ENCODE results near the gene DLL4. TPM values are rescaled to one million over a fixed set of nuclear protein-coding genes. Genes with fewer than 3 reads are reported as not detected.

Gene DLL4
- total RNA-seq, 1 donor from 2014 or later: 0.54 TPM

DNA sequence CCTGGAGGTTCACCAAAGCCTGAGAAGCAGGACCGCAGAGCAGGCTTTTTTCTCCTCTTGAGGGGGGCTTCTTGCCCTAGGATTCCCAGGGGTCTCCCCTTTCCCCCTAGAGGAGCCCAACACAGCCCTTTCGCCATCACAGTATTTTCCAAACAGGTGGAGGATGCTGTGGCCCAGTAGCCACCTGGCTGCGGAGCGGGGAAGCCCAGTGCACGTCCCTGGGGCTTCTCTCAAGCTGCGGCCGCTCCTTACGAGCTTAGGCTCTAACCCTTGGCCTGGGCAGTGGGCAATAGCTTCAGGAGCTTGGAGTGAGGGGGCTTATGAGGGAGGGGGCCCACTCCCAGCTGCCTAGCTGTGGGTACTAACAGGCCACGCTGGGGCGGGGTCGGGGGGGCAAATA, 11.6 kb upstream of the DLL4 start:
- Mint-ChIP-seq H3K9me3 (ENCODE audit: unreplicated experiment) (no peaks in the 10 kb centered on the region), H3K36me3 (ENCODE audit: unreplicated experiment) (no peaks in the 10 kb centered on the region), H3K27me3 (ENCODE audit: unreplicated experiment) (no peaks in the 10 kb centered on the region), H3K27ac (ENCODE audit: unreplicated experiment) (no peak overlapping the region), H3K4me1 (ENCODE audit: unreplicated experiment) (no peaks in the 10 kb centered on the region), H3K4me3 (ENCODE audit: unreplicated experiment) (no peak overlapping the region)
- DNase-seq (ENCODE audit: extremely low spot score, unreplicated experiment): no peak
- TF ChIP-seq, protein P1, sequence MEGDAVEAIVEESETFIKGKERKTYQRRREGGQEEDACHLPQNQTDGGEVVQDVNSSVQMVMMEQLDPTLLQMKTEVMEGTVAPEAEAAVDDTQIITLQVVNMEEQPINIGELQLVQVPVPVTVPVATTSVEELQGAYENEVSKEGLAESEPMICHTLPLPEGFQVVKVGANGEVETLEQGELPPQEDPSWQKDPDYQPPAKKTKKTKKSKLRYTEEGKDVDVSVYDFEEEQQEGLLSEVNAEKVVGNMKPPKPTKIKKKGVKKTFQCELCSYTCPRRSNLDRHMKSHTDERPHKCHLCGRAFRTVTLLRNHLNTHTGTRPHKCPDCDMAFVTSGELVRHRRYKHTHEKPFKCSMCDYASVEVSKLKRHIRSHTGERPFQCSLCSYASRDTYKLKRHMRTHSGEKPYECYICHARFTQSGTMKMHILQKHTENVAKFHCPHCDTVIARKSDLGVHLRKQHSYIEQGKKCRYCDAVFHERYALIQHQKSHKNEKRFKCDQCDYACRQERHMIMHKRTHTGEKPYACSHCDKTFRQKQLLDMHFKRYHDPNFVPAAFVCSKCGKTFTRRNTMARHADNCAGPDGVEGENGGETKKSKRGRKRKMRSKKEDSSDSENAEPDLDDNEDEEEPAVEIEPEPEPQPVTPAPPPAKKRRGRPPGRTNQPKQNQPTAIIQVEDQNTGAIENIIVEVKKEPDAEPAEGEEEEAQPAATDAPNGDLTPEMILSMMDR (IDR thresholded peaks at IDR 0.05): no peak

DNA sequence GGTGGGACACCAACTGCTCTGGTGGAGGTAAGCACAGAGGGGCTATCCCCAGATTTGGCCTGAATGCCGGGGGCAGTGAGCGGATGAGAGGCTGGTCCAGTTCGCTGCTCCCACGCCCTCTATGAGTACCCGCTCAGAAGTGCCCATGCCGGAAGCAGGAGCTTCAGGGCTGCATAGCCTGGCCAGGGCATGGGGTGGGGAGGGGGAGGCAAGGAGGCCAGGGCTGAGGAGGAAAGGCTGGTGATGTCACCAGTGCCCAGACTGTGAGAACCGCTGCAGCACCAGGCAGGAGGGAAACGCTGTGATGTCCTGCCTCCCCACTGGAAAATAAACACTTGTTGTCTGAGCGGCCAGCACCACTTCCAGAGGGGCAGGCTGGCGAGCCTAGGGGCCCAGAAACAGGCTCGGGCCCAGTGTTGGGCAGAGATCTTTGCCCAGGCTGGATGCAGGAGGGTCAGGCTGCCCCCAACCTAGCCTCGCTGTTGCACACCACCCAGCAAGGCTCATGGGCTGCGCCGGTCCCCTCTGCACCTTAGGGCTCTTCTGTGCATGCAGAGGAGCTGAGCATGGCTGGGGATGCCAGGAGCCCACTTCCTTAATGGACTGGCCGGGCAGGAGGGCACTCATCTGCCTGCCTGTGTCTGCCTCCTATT, 10.9 kb upstream of the DLL4 start:
- Mint-ChIP-seq H3K27ac (ENCODE audit: unreplicated experiment) (no peak overlapping the region), H3K4me1 (ENCODE audit: unreplicated experiment) (no peaks in the 10 kb centered on the region), H3K36me3 (ENCODE audit: unreplicated experiment) (no peaks in the 10 kb centered on the region), H3K27me3 (ENCODE audit: unreplicated experiment) (no peaks in the 10 kb centered on the region), H3K4me3 (ENCODE audit: unreplicated experiment) (no peak overlapping the region), H3K9me3 (ENCODE audit: unreplicated experiment) (no peaks in the 10 kb centered on the region)
- DNase-seq (ENCODE audit: extremely low spot score, unreplicated experiment): no peak
- TF ChIP-seq, protein P1 (IDR thresholded peaks at IDR 0.05): no peak

DNA sequence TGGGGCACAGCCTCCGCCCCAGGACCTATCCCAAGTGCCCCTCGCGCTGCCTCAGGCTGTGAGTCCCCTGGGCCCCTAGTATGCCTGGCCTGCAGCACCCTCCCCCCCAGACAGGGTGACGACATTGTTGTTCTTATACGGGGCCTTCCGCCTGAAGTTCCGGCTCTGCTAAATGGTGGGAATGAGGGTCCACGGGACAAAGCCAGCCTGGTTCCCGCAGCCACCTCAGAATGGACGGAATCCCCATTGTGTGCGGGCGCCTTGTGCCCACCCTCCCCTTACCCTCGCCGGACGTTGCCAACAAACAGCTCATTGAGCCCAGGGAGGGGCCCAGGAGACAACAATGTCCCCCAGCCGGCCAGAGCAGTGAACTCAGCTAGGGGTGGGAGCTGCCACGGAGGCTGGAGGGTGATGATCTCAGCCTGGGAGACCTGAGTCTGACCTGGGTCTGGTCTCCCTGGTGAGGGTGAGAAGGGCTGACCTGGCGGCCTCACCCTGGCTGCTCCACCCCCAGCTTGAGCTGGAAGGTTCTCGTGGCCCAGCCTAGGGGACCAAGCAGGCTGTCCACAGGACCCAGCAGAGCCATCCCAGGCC, 10.2 kb upstream of the DLL4 start:
- no peaks in the 10 kb centered on the region for H3K9me3 Mint-ChIP-seq (ENCODE audit: unreplicated experiment)
- DNase-seq (ENCODE audit: extremely low spot score, unreplicated experiment): no peak
- no peak overlapping the region for H3K4me3 Mint-ChIP-seq (ENCODE audit: unreplicated experiment)
- H3K27ac Mint-ChIP-seq (ENCODE audit: unreplicated experiment): no peak overlapping the region
- H3K27me3 Mint-ChIP-seq (ENCODE audit: unreplicated experiment): no peaks in the 10 kb centered on the region
- H3K36me3 Mint-ChIP-seq (ENCODE audit: unreplicated experiment): no peaks in the 10 kb centered on the region
- TF ChIP-seq, protein P1 (IDR thresholded peaks at IDR 0.05): no peak
- H3K4me1 Mint-ChIP-seq (ENCODE audit: unreplicated experiment): no peaks in the 10 kb centered on the region

DNA sequence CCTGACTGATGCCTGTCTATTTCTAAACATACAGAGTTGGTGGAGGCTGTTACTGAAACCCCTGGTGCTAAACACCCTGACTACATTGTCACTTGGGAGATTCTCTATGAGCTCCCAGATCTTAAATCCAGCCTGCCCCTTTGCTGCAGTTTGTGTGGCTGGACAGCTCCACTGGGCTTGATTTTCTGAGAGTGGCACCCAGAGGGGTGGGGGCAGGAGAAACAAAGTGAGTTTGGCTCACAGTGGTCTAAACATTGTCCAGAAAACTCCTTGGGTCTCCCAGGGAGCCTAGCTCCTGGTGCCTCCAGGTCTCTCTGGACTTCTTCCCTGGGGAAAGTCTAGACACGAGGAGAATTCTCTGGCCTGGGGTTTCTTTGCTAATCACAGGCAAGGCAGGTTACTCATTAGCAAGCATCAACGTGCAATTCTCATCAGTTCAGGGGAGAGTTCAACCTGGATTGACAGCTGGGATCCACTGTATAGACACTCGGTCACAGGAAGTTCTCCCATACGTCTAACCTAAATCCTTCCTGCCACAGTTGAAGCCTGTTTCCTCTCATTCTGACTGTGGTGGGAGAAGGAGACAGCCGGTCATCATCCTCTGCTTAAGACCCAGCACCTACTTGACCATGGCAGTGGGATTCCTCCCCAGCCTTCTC, 7.1 kb upstream of the DLL4 start:
- Mint-ChIP-seq H3K36me3 (ENCODE audit: unreplicated experiment) (no peaks in the 10 kb centered on the region), H3K27me3 (ENCODE audit: unreplicated experiment) (peaks cover 22% of the 10 kb centered on the region), H3K27ac (ENCODE audit: unreplicated experiment) (no peak overlapping the region), H3K4me3 (ENCODE audit: unreplicated experiment) (no peak overlapping the region), H3K4me1 (ENCODE audit: unreplicated experiment) (peaks cover 7% of the 10 kb centered on the region), H3K9me3 (ENCODE audit: unreplicated experiment) (no peaks in the 10 kb centered on the region)
- TF ChIP-seq, protein P1 (IDR thresholded peaks at IDR 0.05): no peak
- no peak for DNase-seq (ENCODE audit: extremely low spot score, unreplicated experiment)

DNA sequence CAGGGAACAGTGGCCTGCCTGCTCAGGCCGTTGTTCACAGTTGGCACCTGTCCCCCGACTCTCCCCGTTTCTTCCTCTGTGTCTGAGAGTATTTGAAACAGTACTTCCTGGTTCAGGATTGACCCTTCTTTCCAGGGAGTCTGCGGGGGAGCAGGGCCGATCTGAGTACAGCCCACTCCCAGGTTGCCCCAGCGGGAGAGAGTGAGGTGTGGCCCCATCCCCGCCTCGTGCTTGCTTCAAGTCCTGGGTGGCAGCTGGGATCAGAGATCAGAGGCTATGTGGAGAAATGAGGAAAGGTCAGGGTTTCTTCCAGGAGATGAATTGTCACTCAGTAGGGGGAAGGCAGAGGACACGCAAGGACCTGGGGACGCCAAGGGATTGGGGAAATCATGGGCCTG, 6.5 kb upstream of the DLL4 start:
- H3K4me1 Mint-ChIP-seq (ENCODE audit: unreplicated experiment): peaks cover 9% of the 10 kb centered on the region
- H3K9me3 Mint-ChIP-seq (ENCODE audit: unreplicated experiment): no peaks in the 10 kb centered on the region
- TF ChIP-seq, protein P1 (IDR thresholded peaks at IDR 0.05): no peak
- H3K4me3 Mint-ChIP-seq (ENCODE audit: unreplicated experiment): no peak overlapping the region
- H3K27me3 Mint-ChIP-seq (ENCODE audit: unreplicated experiment): peaks cover 25% of the 10 kb centered on the region
- no peak overlapping the region for H3K27ac Mint-ChIP-seq (ENCODE audit: unreplicated experiment)
- no peak for DNase-seq (ENCODE audit: extremely low spot score, unreplicated experiment)
- no peaks in the 10 kb centered on the region for H3K36me3 Mint-ChIP-seq (ENCODE audit: unreplicated experiment)
